GM12878 (cell line): ENCODE data around the gene YIF1B. TPM values are rescaled to one million over a fixed set of nuclear protein-coding genes. Genes with fewer than 3 reads are reported as not detected.

Experiments
- ATAC-seq: fragments of 200-7000 bp; cut with Tn5 transposase; 3 replicates; pipeline ENCODE4 v1.9.1; 2020; ENCODE audit warnings: mild to moderate bottlenecking, moderate library complexity
- BruUV-seq: library from RNA; stranded (reverse); fragments of 400-500 nt; replicated peaks from 2 replicates; lab custom pipeline; 2021; lab: Mats Ljungman, UMichigan
- CTCF ChIA-PET: fragments of 300-600 bp; sonication (Branson Sonifier 250); formaldehyde crosslinking; extraction: SDS; loops from one replicate; lab custom pipeline; 2021; ENCODE audit warnings: inconsistent platforms; lab: Yijun Ruan, JAX
- POLR2A ChIA-PET: fragments of 350-600 bp; formaldehyde crosslinking; extraction: SDS; loops from one replicate; lab custom pipeline; 2021; ENCODE audit warnings: inconsistent platforms; lab: Charles Lee
- RAD21 ChIA-PET: fragments of 300-600 bp; sonication (Branson Sonifier 250); formaldehyde crosslinking; loops from one replicate; lab custom pipeline; 2023; ENCODE audit warnings: antibody characterized with exemption; ENCODE audit not compliant: unreplicated experiment; lab: Charles Lee
- SMC1A ChIA-PET: fragments of 300-600 bp; sonication (Branson Sonifier 250); formaldehyde crosslinking; loops from one replicate; lab custom pipeline; 2023; ENCODE audit not compliant: unreplicated experiment, uncharacterized antibody; lab: Charles Lee
- DNase-seq: peaks from one replicate; pipeline ENCODE4 v3.0.0-alpha.2; 2011; ENCODE audit warnings: low read depth, low spot score
- FAIRE-seq: peaks from 3 replicates; lab custom pipeline; 2011; peaks lifted over from hg19 to GRCh38; lab: Jason Lieb, UNC
- H2AFZ ChIP-seq: 2 replicates; pipeline ENCODE4 v1.6.0; 2011; ENCODE audit warnings: low read depth, low read length, control low read depth; ENCODE audit not compliant: control insufficient read depth
- H3K27ac ChIP-seq: 2 replicates; pipeline ENCODE4 v1.5.1; 2011; ENCODE audit warnings: control low read depth; ENCODE audit not compliant: control insufficient read depth, insufficient read depth
- H3K27me3 ChIP-seq, 2 experiments: replicated peaks in 1 of 2; 2 replicates each; pipeline versions ENCODE4 v1.6.0 to v1.6.1; 2011; ENCODE audit warnings: low read length in 1 of 2; ENCODE audit not compliant: control insufficient read depth in 2 of 2, insufficient read depth in 2 of 2
- H3K36me3 ChIP-seq, 2 experiments: 2 replicates each; pipeline ENCODE4 v1.5.1; 2011; ENCODE audit warnings: low read length in 1 of 2; ENCODE audit not compliant: control insufficient read depth in 2 of 2, insufficient read depth in 2 of 2
- H3K4me1 ChIP-seq: 2 replicates; pipeline ENCODE4 v1.6.1; 2011; ENCODE audit warnings: mild to moderate bottlenecking, low read length, moderate library complexity, mixed read lengths; ENCODE audit not compliant: control insufficient read depth, insufficient read depth
- H3K4me2 ChIP-seq: 2 replicates; pipeline ENCODE4 v1.6.0; 2011; ENCODE audit warnings: control low read depth; ENCODE audit not compliant: control insufficient read depth, insufficient read depth
- H3K4me3 ChIP-seq: fragments of 200-600 bp; sonication (generic); 2 replicates; pipeline ENCODE4 v1.5.1; 2016
- H3K79me2 ChIP-seq: 2 replicates; pipeline ENCODE4 v1.6.0; 2011; ENCODE audit warnings: low read length; ENCODE audit not compliant: control insufficient read depth, insufficient read depth
- H3K9ac ChIP-seq: 2 replicates; pipeline ENCODE4 v1.8.0; 2011; ENCODE audit warnings: low read length, control low read depth, mixed read lengths; ENCODE audit not compliant: control insufficient read depth, insufficient read depth
- H3K9me3 ChIP-seq: replicated peaks from 3 replicates; pipeline ENCODE4 v1.5.1; 2011; ENCODE audit warnings: mild to moderate bottlenecking, low read length; ENCODE audit not compliant: control insufficient read depth, insufficient read depth
- H4K20me1 ChIP-seq: 2 replicates; pipeline ENCODE4 v1.6.0; 2011; ENCODE audit not compliant: control insufficient read depth, insufficient read depth
- ESRRA ChIP-seq: IDR thresholded peaks from 2 replicates; pipeline ENCODE4 v1.6.1; 2012; ENCODE audit warnings: mild to moderate bottlenecking, low read length, improper control_type of control experiment
- FOXM1 ChIP-seq: IDR thresholded peaks from 2 replicates; pipeline ENCODE4 v1.6.1; 2012; ENCODE audit warnings: low read depth, mild to moderate bottlenecking, inconsistent platforms, low read length, moderate library complexity
- JUNB ChIP-seq: IDR thresholded peaks from 2 replicates; pipeline ENCODE4 v1.6.1; 2016; ENCODE audit warnings: antibody characterized with exemption, mild to moderate bottlenecking
- JUND ChIP-seq: IDR thresholded peaks from 2 replicates; pipeline ENCODE4 v1.6.1; 2012; ENCODE audit warnings: low read depth, mild to moderate bottlenecking, low read length, improper control_type of control experiment, moderate library complexity
- KAT2A ChIP-seq: conservative IDR thresholded peaks from 2 replicates; pipeline ENCODE4 v1.6.1; 2011; ENCODE audit warnings: low read depth, low read length; ENCODE audit not compliant: control insufficient read depth
- NBN ChIP-seq: fragments of 450-650 bp; IDR thresholded peaks from 2 replicates; pipeline ENCODE4 v1.6.1; 2016
- NR2C2 ChIP-seq: IDR thresholded peaks from 2 replicates; pipeline ENCODE4 v1.6.1; 2011; ENCODE audit warnings: borderline replicate concordance, low read depth; ENCODE audit not compliant: control insufficient read depth, insufficient read length
- SMAD1 ChIP-seq: fragments of 450-650 bp; IDR thresholded peaks from 2 replicates; pipeline ENCODE4 v1.6.1; 2018; ENCODE audit warnings: mild to moderate bottlenecking, low read depth; ENCODE audit not compliant: partially characterized antibody
- STAT3 ChIP-seq: IDR thresholded peaks from 2 replicates; pipeline ENCODE4 v1.6.1; 2011; ENCODE audit warnings: low read depth, low read length, improper control_type of control experiment
- TARDBP ChIP-seq: IDR thresholded peaks from 2 replicates; pipeline ENCODE4 v1.6.1; 2016; ENCODE audit warnings: borderline replicate concordance
- WGBS: methylation state at CpG from one replicate; pipeline ENCODE4 v1.1.6; 2016; ENCODE audit warnings: low lambda C conversion rate; ENCODE audit not compliant: insufficient replicate concordance, insufficient coverage; ENCODE audit errors: missing lambda C conversion rate; 5-methylcytosine and 5-hydroxymethylcytosine counted together
- in situ Hi-C: fragments of 300-500 bp; cut with MboI; formaldehyde crosslinking; loops from 9 replicates; pipeline ENCODE4 v1.14.3; 2018; ENCODE audit warnings: mixed read lengths
- intact Hi-C: fragments of 100-400 bp; cut with micrococcal nuclease; formaldehyde crosslinking; loops from one replicate; pipeline ENCODE4 v1.14.2; 2022; ENCODE audit not compliant: unreplicated experiment
- polyA plus RNA-seq, 11 experiments: library from polyadenylated mRNA; depleted of rRNA in 4 of 11; unstranded in 6 of 11; stranded (reverse) in 5 of 11; fragments of >200 nt; fragmentation: Nextera tagmentation in 4 of 11; fragmentation: Illumina TruSeq in 1 of 11; extraction: Ambion mirVana in 4 of 11; extraction: Trizol in 1 of 11; gene quantifications; 1 replicate in 1 of 11; 2 replicates in 10 of 11; pipeline versions ENCODE4 v1.2.1 to v1.2.3, GENCODE V29; 2011 to 2016; ENCODE audit warnings: inconsistent platforms in 2 of 11, missing spikeins in 2 of 11, low read depth in 1 of 11
- total RNA-seq, 4 experiments: library from RNA; depleted of rRNA in 3 of 4; stranded (reverse); fragments of >200 nt in 3 of 4; fragmentation: Illumina TruSeq in 1 of 4; extraction: Trizol in 1 of 4; gene quantifications; 2 replicates each; pipeline versions ENCODE4 v1.2.1 to v1.2.3, GENCODE V29; 2013 to 2021
- TF ChIP-seq, protein P1 (sequence below): IDR thresholded peaks from 2 replicates; pipeline ENCODE4 v1.6.1; 2012; ENCODE audit warnings: mild to moderate bottlenecking, low read depth, low read length
- TF ChIP-seq, protein P2 (sequence below): fragments of 450-650 bp; IDR thresholded peaks from 2 replicates; pipeline ENCODE4 v1.6.1; 2017; ENCODE audit warnings: antibody characterized with exemption, mild to moderate bottlenecking, moderate library complexity
- TF ChIP-seq, protein P3 (sequence below): IDR thresholded peaks from 2 replicates; pipeline ENCODE4 v1.6.1; 2011; ENCODE audit warnings: mild to moderate bottlenecking, low read depth, low read length, moderate library complexity; ENCODE audit not compliant: insufficient replicate concordance
- TF ChIP-seq, protein P4 (sequence below): IDR thresholded peaks from 2 replicates; pipeline ENCODE4 v1.6.1; 2012; ENCODE audit warnings: low read length, inconsistent platforms

The YIF1B gene
- total and polyA plus RNA-seq, 10 of the 15 experiments (the other 5 are each of a cell fraction or from before 2014, with no cell fraction given): 1.3 to 106 (median 53.5) TPM

DNA sequence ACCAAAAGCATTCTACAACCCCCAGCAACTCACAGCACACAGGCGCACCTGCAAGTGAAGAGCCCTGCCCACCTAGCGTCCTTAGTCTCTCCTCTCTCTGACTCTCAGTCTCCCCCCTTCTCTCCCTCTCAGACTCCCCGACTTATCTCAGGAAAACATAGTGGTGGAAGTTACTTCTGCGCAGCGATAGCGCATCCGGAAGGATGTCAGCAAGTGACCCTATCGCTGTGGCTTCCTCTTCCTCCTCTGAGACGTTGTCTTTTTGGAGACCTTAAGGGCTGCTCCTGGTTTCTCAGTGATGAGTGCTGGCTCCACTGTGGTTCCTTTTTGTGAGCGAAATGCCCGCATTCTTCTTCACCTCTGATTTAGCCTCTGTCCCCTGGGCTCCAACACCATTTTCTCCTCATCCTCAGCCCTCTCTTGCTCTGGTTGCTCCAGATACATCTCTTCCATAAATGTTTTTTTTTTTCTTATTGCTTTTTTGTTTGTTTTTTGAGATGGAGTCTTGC lies 1.4 kb upstream of the YIF1B start:
- ATAC-seq: no peak
- TF ChIP-seq, protein P1, sequence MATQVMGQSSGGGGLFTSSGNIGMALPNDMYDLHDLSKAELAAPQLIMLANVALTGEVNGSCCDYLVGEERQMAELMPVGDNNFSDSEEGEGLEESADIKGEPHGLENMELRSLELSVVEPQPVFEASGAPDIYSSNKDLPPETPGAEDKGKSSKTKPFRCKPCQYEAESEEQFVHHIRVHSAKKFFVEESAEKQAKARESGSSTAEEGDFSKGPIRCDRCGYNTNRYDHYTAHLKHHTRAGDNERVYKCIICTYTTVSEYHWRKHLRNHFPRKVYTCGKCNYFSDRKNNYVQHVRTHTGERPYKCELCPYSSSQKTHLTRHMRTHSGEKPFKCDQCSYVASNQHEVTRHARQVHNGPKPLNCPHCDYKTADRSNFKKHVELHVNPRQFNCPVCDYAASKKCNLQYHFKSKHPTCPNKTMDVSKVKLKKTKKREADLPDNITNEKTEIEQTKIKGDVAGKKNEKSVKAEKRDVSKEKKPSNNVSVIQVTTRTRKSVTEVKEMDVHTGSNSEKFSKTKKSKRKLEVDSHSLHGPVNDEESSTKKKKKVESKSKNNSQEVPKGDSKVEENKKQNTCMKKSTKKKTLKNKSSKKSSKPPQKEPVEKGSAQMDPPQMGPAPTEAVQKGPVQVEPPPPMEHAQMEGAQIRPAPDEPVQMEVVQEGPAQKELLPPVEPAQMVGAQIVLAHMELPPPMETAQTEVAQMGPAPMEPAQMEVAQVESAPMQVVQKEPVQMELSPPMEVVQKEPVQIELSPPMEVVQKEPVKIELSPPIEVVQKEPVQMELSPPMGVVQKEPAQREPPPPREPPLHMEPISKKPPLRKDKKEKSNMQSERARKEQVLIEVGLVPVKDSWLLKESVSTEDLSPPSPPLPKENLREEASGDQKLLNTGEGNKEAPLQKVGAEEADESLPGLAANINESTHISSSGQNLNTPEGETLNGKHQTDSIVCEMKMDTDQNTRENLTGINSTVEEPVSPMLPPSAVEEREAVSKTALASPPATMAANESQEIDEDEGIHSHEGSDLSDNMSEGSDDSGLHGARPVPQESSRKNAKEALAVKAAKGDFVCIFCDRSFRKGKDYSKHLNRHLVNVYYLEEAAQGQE: no peak
- TF ChIP-seq SMAD1: no peak
- TF ChIP-seq, protein P2, sequence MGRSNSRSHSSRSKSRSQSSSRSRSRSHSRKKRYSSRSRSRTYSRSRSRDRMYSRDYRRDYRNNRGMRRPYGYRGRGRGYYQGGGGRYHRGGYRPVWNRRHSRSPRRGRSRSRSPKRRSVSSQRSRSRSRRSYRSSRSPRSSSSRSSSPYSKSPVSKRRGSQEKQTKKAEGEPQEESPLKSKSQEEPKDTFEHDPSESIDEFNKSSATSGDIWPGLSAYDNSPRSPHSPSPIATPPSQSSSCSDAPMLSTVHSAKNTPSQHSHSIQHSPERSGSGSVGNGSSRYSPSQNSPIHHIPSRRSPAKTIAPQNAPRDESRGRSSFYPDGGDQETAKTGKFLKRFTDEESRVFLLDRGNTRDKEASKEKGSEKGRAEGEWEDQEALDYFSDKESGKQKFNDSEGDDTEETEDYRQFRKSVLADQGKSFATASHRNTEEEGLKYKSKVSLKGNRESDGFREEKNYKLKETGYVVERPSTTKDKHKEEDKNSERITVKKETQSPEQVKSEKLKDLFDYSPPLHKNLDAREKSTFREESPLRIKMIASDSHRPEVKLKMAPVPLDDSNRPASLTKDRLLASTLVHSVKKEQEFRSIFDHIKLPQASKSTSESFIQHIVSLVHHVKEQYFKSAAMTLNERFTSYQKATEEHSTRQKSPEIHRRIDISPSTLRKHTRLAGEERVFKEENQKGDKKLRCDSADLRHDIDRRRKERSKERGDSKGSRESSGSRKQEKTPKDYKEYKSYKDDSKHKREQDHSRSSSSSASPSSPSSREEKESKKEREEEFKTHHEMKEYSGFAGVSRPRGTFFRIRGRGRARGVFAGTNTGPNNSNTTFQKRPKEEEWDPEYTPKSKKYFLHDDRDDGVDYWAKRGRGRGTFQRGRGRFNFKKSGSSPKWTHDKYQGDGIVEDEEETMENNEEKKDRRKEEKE: no peak
- no peak for TF ChIP-seq ESRRA
- TF ChIP-seq TARDBP: no peak
- no peak for TF ChIP-seq FOXM1
- TF ChIP-seq, protein P3, sequence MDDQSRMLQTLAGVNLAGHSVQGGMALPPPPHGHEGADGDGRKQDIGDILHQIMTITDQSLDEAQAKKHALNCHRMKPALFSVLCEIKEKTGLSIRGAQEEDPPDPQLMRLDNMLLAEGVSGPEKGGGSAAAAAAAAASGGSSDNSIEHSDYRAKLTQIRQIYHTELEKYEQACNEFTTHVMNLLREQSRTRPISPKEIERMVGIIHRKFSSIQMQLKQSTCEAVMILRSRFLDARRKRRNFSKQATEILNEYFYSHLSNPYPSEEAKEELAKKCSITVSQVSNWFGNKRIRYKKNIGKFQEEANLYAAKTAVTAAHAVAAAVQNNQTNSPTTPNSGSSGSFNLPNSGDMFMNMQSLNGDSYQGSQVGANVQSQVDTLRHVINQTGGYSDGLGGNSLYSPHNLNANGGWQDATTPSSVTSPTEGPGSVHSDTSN: no peak
- no peak for TF ChIP-seq KAT2A
- TF ChIP-seq JUND: no peak
- TF ChIP-seq NBN: no peak
- no peak for TF ChIP-seq JUNB
- no peak for TF ChIP-seq STAT3
- TF ChIP-seq NR2C2: no peak
- TF ChIP-seq, protein P4, sequence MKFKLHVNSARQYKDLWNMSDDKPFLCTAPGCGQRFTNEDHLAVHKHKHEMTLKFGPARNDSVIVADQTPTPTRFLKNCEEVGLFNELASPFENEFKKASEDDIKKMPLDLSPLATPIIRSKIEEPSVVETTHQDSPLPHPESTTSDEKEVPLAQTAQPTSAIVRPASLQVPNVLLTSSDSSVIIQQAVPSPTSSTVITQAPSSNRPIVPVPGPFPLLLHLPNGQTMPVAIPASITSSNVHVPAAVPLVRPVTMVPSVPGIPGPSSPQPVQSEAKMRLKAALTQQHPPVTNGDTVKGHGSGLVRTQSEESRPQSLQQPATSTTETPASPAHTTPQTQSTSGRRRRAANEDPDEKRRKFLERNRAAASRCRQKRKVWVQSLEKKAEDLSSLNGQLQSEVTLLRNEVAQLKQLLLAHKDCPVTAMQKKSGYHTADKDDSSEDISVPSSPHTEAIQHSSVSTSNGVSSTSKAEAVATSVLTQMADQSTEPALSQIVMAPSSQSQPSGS: no peak
- TF ChIP-seq, all 136 proteins: peak for 0
- RAD21 ChIA-PET: no interaction called here
- peak overlapping the region; percentile 56; the same call in 1 of the 2 replicates for H3K4me2 ChIP-seq
- no TSS peak for BruUV-seq
- 3% methylated on average over 11 of the region's 11 CpGs for WGBS
- H3K4me1 ChIP-seq: peaks cover 3% of the 10 kb centered on the region; the same call in 1 of the 2 replicates
- in situ Hi-C loops: no loop called here
- FAIRE-seq (no peak), DNase-seq (no peak)
- no peaks in the 10 kb centered on the region for H3K9me3 ChIP-seq
- H3K27me3 ChIP-seq: no peaks in the 10 kb centered on the region; a peak in 2 of 4 replicates
- H4K20me1 ChIP-seq: no peaks in the 10 kb centered on the region
- H2AFZ ChIP-seq: peak overlapping the region; percentile 79
- peaks cover 4% of the 10 kb centered on the region for H3K79me2 ChIP-seq
- no peak overlapping the region for H3K27ac ChIP-seq
- SMC1A ChIA-PET: no interaction called here
- no peak overlapping the region for H3K9ac ChIP-seq
- POLR2A ChIA-PET: no interaction called here
- intact Hi-C loops: loop anchor here (5.0 kb wide), 1 partner anchor 75 kb away; no protein-coding TSS in a partner anchor
- H3K4me3 ChIP-seq: no peak overlapping the region; the same call in 1 of the 2 replicates
- CTCF ChIA-PET: no interaction called here
- no peaks in the 10 kb centered on the region for H3K36me3 ChIP-seq
